Keratinocyte (primary cell): ENCODE results near the gene FGF5. TPM values are rescaled to one million over a fixed set of nuclear protein-coding genes. Genes with fewer than 3 reads are reported as not detected.

Experiments used
- DNase-seq: peaks from one replicate; pipeline ENCODE4 v3.0.0-alpha.2; 2011; ENCODE audit warnings: low read depth, missing footprints, low spot score
- FAIRE-seq: peaks from 2 replicates; lab custom pipeline; 2011; peaks lifted over from hg19 to GRCh38; lab: Jason Lieb, UNC
- H2AFZ ChIP-seq: 2 replicates; pipeline ENCODE4 v1.6.0; 2012; ENCODE audit warnings: low read length, control low read depth, inconsistent platforms; ENCODE audit not compliant: control insufficient read depth
- H3K27ac ChIP-seq: 2 replicates; pipeline ENCODE4 v1.5.1; 2011; ENCODE audit warnings: low read length; ENCODE audit not compliant: control insufficient read depth, insufficient read depth
- H3K27me3 ChIP-seq: 3 replicates; pipeline ENCODE4 v1.6.0; 2011; ENCODE audit warnings: low read length; ENCODE audit not compliant: control insufficient read depth, insufficient read depth; ENCODE audit errors: extremely low read depth
- H3K36me3 ChIP-seq, 2 experiments: 2 replicates in 1 of 2; 3 replicates in 1 of 2; pipeline ENCODE4 v1.5.1; 2011; ENCODE audit warnings: low read length in 2 of 2, mild to moderate bottlenecking in 1 of 2; ENCODE audit not compliant: control insufficient read depth in 2 of 2, insufficient read depth in 2 of 2; ENCODE audit errors: extremely low read depth in 1 of 2
- H3K4me1 ChIP-seq: 3 replicates; pipeline ENCODE4 v1.5.1; 2011; ENCODE audit warnings: low read length; ENCODE audit not compliant: control insufficient read depth, insufficient read depth; ENCODE audit errors: extremely low read depth
- H3K4me2 ChIP-seq: 3 replicates; pipeline ENCODE4 v1.6.0; 2011; ENCODE audit warnings: low read depth, low read length; ENCODE audit not compliant: control insufficient read depth, insufficient read depth; ENCODE audit errors: extremely low read depth
- H3K4me3 ChIP-seq, 3 experiments: fragments of 200-600 bp in 1 of 3; sonication (generic) in 1 of 3; 2 replicates in 2 of 3; 3 replicates in 1 of 3; pipeline ENCODE4 v1.5.1; 2011 to 2016; ENCODE audit warnings: low read length in 3 of 3, mild to moderate bottlenecking in 3 of 3, control low read depth in 2 of 3, inconsistent platforms in 1 of 3, low read depth in 1 of 3, mixed read lengths in 1 of 3, mixed run types in 1 of 3, moderate library complexity in 1 of 3; ENCODE audit not compliant: control insufficient read depth in 2 of 3, insufficient read depth in 2 of 3; ENCODE audit errors: extremely low read depth in 1 of 3
- H3K79me2 ChIP-seq: 2 replicates; pipeline ENCODE4 v1.6.0; 2012; ENCODE audit warnings: low read length; ENCODE audit not compliant: control insufficient read depth, insufficient read depth
- H3K9ac ChIP-seq: 3 replicates; pipeline ENCODE4 v1.6.0; 2011; ENCODE audit warnings: low read length; ENCODE audit not compliant: control insufficient read depth, insufficient read depth; ENCODE audit errors: extremely low read depth
- H3K9me1 ChIP-seq: 3 replicates; pipeline ENCODE4 v1.6.0; 2011; ENCODE audit warnings: low read length; ENCODE audit not compliant: control insufficient read depth, insufficient read depth; ENCODE audit errors: extremely low read depth
- H3K9me3 ChIP-seq: 2 replicates; pipeline ENCODE4 v1.5.1; 2012; ENCODE audit warnings: low read depth, low read length; ENCODE audit not compliant: control insufficient read depth
- H4K20me1 ChIP-seq: 3 replicates; pipeline ENCODE4 v1.6.0; 2011; ENCODE audit warnings: low read length; ENCODE audit not compliant: control insufficient read depth, insufficient read depth; ENCODE audit errors: extremely low read depth
- EZH2 ChIP-seq: IDR thresholded peaks from one replicate; pipeline ENCODE4 v1.6.1; 2012; ENCODE audit warnings: inconsistent platforms, mild to moderate bottlenecking, low read length, moderate library complexity
- dilution Hi-C: fragments of 300-500 bp; cut with MboI; formaldehyde crosslinking; loops from one replicate; pipeline ENCODE4 v1.7.0; 2020; ENCODE audit warnings: low sequenced_read_pairs; ENCODE audit not compliant: extremely low pct_ligation_motif_present
- polyA plus RNA-seq, 5 experiments: library from polyadenylated mRNA; depleted of rRNA in 3 of 5; stranded (reverse) in 3 of 5; stranded (forward) in 1 of 5; unstranded in 1 of 5; fragments of >200 nt; gene quantifications; 1 replicate in 1 of 5; 2 replicates in 3 of 5; 3 replicates in 1 of 5; pipeline versions ENCODE4 v1.2.1 to v1.2.3, GENCODE V29; 2011 to 2012; ENCODE audit warnings: missing spikeins in 2 of 5, low read depth in 1 of 5, low replicate concordance in 1 of 5
- TF ChIP-seq, protein P1 (sequence below), 3 experiments: IDR thresholded peaks in 1 of 3; conservative IDR thresholded peaks in 1 of 3; optimal IDR thresholded peaks in 1 of 3; 2 replicates in 2 of 3; 3 replicates in 1 of 3; pipeline versions ENCODE3 to v1.5.1; 2011; ENCODE audit warnings: low read length in 3 of 3, mild to moderate bottlenecking in 3 of 3, moderate library complexity in 2 of 3, control low read depth in 1 of 3, inconsistent platforms in 1 of 3; ENCODE audit not compliant: insufficient read depth in 2 of 3; ENCODE audit errors: extremely low read depth in 1 of 3

Gene FGF5
- polyA plus RNA-seq, 1 donor (not counting 4 experiments of a cell fraction or from before 2014, with no cell fraction given) = 3.9 TPM

DNA sequence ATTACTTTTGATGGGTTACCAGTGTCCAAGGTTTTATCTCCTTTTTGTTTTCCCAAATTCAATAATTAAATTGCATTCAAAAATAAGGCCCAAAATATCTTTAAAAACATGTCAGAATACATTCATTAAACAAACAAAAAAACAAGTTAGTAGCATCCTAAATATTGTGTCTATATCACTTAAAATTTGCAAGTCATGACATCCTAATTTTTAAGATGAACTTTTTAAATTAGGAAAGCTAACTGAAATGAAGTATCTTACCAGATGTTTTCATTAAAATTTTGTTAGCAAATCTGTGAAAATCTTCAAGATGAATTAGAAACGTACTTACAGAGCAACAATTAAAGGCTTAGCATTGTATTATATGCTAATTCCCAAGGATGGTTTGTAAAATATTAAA is 68.1 kb downstream of the FGF5 start:
- TF ChIP-seq, protein P1, sequence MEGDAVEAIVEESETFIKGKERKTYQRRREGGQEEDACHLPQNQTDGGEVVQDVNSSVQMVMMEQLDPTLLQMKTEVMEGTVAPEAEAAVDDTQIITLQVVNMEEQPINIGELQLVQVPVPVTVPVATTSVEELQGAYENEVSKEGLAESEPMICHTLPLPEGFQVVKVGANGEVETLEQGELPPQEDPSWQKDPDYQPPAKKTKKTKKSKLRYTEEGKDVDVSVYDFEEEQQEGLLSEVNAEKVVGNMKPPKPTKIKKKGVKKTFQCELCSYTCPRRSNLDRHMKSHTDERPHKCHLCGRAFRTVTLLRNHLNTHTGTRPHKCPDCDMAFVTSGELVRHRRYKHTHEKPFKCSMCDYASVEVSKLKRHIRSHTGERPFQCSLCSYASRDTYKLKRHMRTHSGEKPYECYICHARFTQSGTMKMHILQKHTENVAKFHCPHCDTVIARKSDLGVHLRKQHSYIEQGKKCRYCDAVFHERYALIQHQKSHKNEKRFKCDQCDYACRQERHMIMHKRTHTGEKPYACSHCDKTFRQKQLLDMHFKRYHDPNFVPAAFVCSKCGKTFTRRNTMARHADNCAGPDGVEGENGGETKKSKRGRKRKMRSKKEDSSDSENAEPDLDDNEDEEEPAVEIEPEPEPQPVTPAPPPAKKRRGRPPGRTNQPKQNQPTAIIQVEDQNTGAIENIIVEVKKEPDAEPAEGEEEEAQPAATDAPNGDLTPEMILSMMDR (optimal IDR thresholded peaks at IDR 0.05 in 1 of 3, IDR thresholded peaks at IDR 0.05 in 1 of 3, conservative IDR thresholded peaks at IDR 0.05 in 1 of 3; ENCODE audit: extremely low read depth in 1 of 3, insufficient read depth in 2 of 3, low read length in 3 of 3) = no peak
- TF ChIP-seq EZH2 = no peak
- H3K9me3 ChIP-seq = no peaks in the 10 kb centered on the region
- dilution Hi-C loops = no loop called here
- H3K4me2 ChIP-seq = no peak overlapping the region
- no peak overlapping the region for H3K9ac ChIP-seq
- DNase-seq = no peak
- peaks cover 9% of the 10 kb centered on the region for H3K4me1 ChIP-seq
- FAIRE-seq = no peak
- H2AFZ ChIP-seq = no peak overlapping the region
- peaks cover 6% of the 10 kb centered on the region for H3K27me3 ChIP-seq
- no peaks in the 10 kb centered on the region for H3K9me1 ChIP-seq
- H3K4me3 ChIP-seq = no peak overlapping the region
- no peak overlapping the region for H3K27ac ChIP-seq
- H3K36me3 ChIP-seq = no peaks in the 10 kb centered on the region
- no peaks in the 10 kb centered on the region for H3K79me2 ChIP-seq
- no peaks in the 10 kb centered on the region for H4K20me1 ChIP-seq

DNA sequence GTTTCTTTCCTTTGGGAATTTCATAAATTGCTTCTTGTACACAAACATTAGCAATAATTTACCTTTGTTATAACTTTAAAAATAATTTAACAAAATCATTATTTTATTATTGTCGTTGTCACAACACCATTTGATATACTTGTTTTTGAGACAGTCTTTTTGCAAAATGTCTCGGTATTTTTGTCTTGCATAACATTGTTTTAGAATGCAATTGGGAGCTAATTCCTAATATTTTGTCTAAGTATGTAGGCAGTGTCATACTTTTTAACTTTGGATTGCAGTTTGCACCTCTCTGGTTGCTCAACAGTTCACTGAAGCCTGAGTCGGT is 68.7 kb downstream of the FGF5 start:
- H4K20me1 ChIP-seq = no peaks in the 10 kb centered on the region
- FAIRE-seq = no peak

More for the DNA sequence above, 68.7 kb downstream of the FGF5 start:
- TF ChIP-seq EZH2 = no peak
- TF ChIP-seq, protein P1 (optimal IDR thresholded peaks at IDR 0.05 in 1 of 3, IDR thresholded peaks at IDR 0.05 in 1 of 3, conservative IDR thresholded peaks at IDR 0.05 in 1 of 3; ENCODE audit: extremely low read depth in 1 of 3, insufficient read depth in 2 of 3, low read length in 3 of 3) = no peak
- Histone ChIP-seq H3K4me2 (peak overlapping the region; percentile 92), H3K79me2 (no peaks in the 10 kb centered on the region), H3K27me3 (peaks cover 6% of the 10 kb centered on the region), H3K4me1 (peaks cover 9% of the 10 kb centered on the region), H3K36me3 (no peaks in the 10 kb centered on the region), H3K9ac (peak overlapping the region; percentile 13), H3K9me1 (no peaks in the 10 kb centered on the region), H3K4me3 (peak overlapping the region; percentile 47 to 79 (median 66)), H3K27ac (no peak overlapping the region), H2AFZ (peak overlapping the region; percentile 96), H3K9me3 (no peaks in the 10 kb centered on the region)
- dilution Hi-C loops = no loop called here
- no peak for DNase-seq
